ENCODE results near the gene COLEC11. TPM values are rescaled to one million over a fixed set of nuclear protein-coding genes. Genes with fewer than 3 reads are reported as not detected.

The COLEC11 gene
- total RNA-seq, 1 experiment from 2014 or later = 1.3 TPM

DNA sequence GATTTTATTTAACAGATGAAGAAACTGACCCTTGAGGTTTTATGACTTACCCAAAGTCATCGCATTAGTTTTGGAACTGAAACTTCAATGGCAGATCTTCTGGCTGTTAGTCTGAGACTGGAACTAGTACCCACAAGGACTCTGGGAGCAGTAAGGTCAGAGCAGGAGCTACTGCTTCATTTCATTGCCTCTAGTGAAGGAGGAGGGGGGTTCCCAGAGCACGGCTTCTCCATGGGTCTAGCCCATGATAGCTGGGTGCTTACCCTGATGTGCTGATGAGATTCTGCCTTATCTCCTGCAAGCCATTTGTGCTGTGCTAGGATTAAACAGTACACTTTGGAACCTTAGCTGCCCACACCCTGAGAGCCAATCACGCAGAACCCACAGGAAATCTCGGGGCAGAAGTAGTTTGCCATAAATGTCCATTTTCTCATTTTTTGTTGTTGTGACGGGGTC, 31.4 kb upstream of the COLEC11 start:
- Mint-ChIP-seq H3K27me3 (ENCODE audit: low read depth) (no peaks in the 10 kb centered on the region), H3K4me1 (peaks cover 4% of the 10 kb centered on the region), H3K27ac (no peak overlapping the region), H3K9me3 (peaks cover 3% of the 10 kb centered on the region; the same call in 1 of the 2 replicates), H3K4me3 (no peak overlapping the region), H3K36me3 (peaks cover 23% of the 10 kb centered on the region)
- CTCF ChIA-PET = no interaction called here
- ATAC-seq = no peak
- no peak for TF ChIP-seq NR3C1 (CRISPR knock-in tag; conservative IDR thresholded peaks at IDR 0.05; ENCODE audit: low read depth)
- TF ChIP-seq, protein P1, sequence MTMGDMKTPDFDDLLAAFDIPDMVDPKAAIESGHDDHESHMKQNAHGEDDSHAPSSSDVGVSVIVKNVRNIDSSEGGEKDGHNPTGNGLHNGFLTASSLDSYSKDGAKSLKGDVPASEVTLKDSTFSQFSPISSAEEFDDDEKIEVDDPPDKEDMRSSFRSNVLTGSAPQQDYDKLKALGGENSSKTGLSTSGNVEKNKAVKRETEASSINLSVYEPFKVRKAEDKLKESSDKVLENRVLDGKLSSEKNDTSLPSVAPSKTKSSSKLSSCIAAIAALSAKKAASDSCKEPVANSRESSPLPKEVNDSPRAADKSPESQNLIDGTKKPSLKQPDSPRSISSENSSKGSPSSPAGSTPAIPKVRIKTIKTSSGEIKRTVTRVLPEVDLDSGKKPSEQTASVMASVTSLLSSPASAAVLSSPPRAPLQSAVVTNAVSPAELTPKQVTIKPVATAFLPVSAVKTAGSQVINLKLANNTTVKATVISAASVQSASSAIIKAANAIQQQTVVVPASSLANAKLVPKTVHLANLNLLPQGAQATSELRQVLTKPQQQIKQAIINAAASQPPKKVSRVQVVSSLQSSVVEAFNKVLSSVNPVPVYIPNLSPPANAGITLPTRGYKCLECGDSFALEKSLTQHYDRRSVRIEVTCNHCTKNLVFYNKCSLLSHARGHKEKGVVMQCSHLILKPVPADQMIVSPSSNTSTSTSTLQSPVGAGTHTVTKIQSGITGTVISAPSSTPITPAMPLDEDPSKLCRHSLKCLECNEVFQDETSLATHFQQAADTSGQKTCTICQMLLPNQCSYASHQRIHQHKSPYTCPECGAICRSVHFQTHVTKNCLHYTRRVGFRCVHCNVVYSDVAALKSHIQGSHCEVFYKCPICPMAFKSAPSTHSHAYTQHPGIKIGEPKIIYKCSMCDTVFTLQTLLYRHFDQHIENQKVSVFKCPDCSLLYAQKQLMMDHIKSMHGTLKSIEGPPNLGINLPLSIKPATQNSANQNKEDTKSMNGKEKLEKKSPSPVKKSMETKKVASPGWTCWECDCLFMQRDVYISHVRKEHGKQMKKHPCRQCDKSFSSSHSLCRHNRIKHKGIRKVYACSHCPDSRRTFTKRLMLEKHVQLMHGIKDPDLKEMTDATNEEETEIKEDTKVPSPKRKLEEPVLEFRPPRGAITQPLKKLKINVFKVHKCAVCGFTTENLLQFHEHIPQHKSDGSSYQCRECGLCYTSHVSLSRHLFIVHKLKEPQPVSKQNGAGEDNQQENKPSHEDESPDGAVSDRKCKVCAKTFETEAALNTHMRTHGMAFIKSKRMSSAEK (CRISPR knock-in tag; IDR thresholded peaks at IDR 0.05; ENCODE audit: borderline replicate concordance) = no peak
- TF ChIP-seq TCF7 (CRISPR knock-in tag; IDR thresholded peaks at IDR 0.05; ENCODE audit: low read depth) = no peak
- no peak for TF ChIP-seq ESRRA (CRISPR knock-in tag; IDR thresholded peaks at IDR 0.05; ENCODE audit: borderline replicate concordance)
- TF ChIP-seq ATF6 (CRISPR knock-in tag; IDR thresholded peaks at IDR 0.05) = no peak
- TF ChIP-seq STAT6 (CRISPR knock-in tag; conservative IDR thresholded peaks at IDR 0.05; ENCODE audit: low read depth) = no peak
- TF ChIP-seq TEAD1 (CRISPR knock-in tag; IDR thresholded peaks at IDR 0.05) = no peak
- TF ChIP-seq ELF4 (CRISPR knock-in tag; IDR thresholded peaks at IDR 0.05; ENCODE audit: low read depth) = no peak
- TF ChIP-seq SP1 (CRISPR knock-in tag; conservative IDR thresholded peaks at IDR 0.05) = no peak
- TF ChIP-seq, protein P2, sequence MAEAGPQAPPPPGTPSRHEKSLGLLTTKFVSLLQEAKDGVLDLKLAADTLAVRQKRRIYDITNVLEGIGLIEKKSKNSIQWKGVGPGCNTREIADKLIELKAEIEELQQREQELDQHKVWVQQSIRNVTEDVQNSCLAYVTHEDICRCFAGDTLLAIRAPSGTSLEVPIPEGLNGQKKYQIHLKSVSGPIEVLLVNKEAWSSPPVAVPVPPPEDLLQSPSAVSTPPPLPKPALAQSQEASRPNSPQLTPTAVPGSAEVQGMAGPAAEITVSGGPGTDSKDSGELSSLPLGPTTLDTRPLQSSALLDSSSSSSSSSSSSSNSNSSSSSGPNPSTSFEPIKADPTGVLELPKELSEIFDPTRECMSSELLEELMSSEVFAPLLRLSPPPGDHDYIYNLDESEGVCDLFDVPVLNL (CRISPR knock-in tag; IDR thresholded peaks at IDR 0.05; ENCODE audit: borderline replicate concordance, low read depth) = no peak
- TF ChIP-seq NR1H2 (CRISPR knock-in tag; IDR thresholded peaks at IDR 0.05) = no peak
- no peak for TF ChIP-seq ERG (CRISPR knock-in tag; IDR thresholded peaks at IDR 0.05)
- TF ChIP-seq MLX (CRISPR knock-in tag; IDR thresholded peaks at IDR 0.05) = no peak
- TF ChIP-seq FOXK1 (CRISPR knock-in tag; IDR thresholded peaks at IDR 0.05) = no peak
- TF ChIP-seq ARID4B (CRISPR knock-in tag; IDR thresholded peaks at IDR 0.05; ENCODE audit: borderline replicate concordance) = no peak
- no peak for TF ChIP-seq TEAD4 (CRISPR knock-in tag; IDR thresholded peaks at IDR 0.05)
- TF ChIP-seq MXD4 (CRISPR knock-in tag; IDR thresholded peaks at IDR 0.05; ENCODE audit: borderline replicate concordance) = no peak
- no peak for DNase-seq (ENCODE audit: low spot score)
- POLR2A ChIA-PET = interaction anchor here (1.7 kb wide), 1 partner anchor 13 kb away, joined by 3 read pairs; no protein-coding TSS in a partner anchor
